NCI-H69 (cell line): ENCODE measurements around the gene SORBS2.

Experiments
- DNase-seq: peaks from one replicate; lab custom pipeline; 2025; lab: John Stamatoyannopoulos, UW

Gene SORBS2

GRCh38 chr4:185774845-185775680, 36.9 kb downstream of the SORBS2 start:
- no peak for DNase-seq

GRCh38 chr4:185774131-185774653, 37.8 kb downstream of the SORBS2 start:
- DNase-seq: no peak

- no peak for DNase-seq
These were observed 38.6 kb downstream of the SORBS2 start for GRCh38 chr4:185773419-185773818.

GRCh38 chr4:185772391-185773093, 39.5 kb downstream of the SORBS2 start:
- DNase-seq: no peak

- DNase-seq: no peak
These were observed 40.1 kb downstream of the SORBS2 start for GRCh38 chr4:185771711-185772390.

GRCh38 chr4:185767528-185767927, 44.5 kb downstream of the SORBS2 start:
- DNase-seq: no peak

- DNase-seq: no peak
These were observed 47.1 kb downstream of the SORBS2 start for GRCh38 chr4:185764876-185765275.

GRCh38 chr4:185761352-185762235, 50.4 kb downstream of the SORBS2 start:
- no peak for DNase-seq

- DNase-seq: no peak
These were observed 53.2 kb downstream of the SORBS2 start for GRCh38 chr4:185758807-185759206.

- DNase-seq: no peak
These were observed 56.5 kb downstream of the SORBS2 start for GRCh38 chr4:185755451-185755850.

GRCh38 chr4:185754961-185755360, 57.0 kb downstream of the SORBS2 start:
- peak; percentile 1 for DNase-seq

- DNase-seq: no peak
These were observed 59.1 kb downstream of the SORBS2 start for GRCh38 chr4:185752872-185753271.

- no peak for DNase-seq
These were observed 62.1 kb downstream of the SORBS2 start for GRCh38 chr4:185749858-185750257.

- DNase-seq: no peak
These were observed 63.0 kb downstream of the SORBS2 start for GRCh38 chr4:185748901-185749390.

GRCh38 chr4:185745891-185746290, 66.1 kb downstream of the SORBS2 start:
- no peak for DNase-seq

GRCh38 chr4:185744946-185745345, 67.0 kb downstream of the SORBS2 start:
- DNase-seq: no peak

GRCh38 chr4:185744488-185744862, 67.5 kb downstream of the SORBS2 start:
- no peak for DNase-seq

- no peak for DNase-seq
These were observed 68.1 kb downstream of the SORBS2 start for GRCh38 chr4:185743722-185744487.

- peak; percentile 44 for DNase-seq
These were observed 69.2 kb downstream of the SORBS2 start for GRCh38 chr4:185742766-185743165.

- DNase-seq: no peak
These were observed 70.2 kb downstream of the SORBS2 start for GRCh38 chr4:185741795-185742194.

GRCh38 chr4:185740471-185740873, 71.5 kb downstream of the SORBS2 start:
- DNase-seq: no peak
